Type B pancreatic cell (in vitro differentiated cells): ENCODE measurements around the gene FEV. TPM values are rescaled to one million over a fixed set of nuclear protein-coding genes. Genes with fewer than 3 reads are reported as not detected.

ENCODE experiments used
- DNase-seq: peaks from one replicate; pipeline ENCODE4 v3.0.0; 2021; ENCODE audit warnings: mixed read lengths; ENCODE audit not compliant: unreplicated experiment; ENCODE audit errors: extremely low spot score
- H3K27ac Mint-ChIP-seq: 2 replicates; pipeline ENCODE4 v1.8.0; 2021; ENCODE audit warnings: mild to moderate bottlenecking, mixed read lengths
- H3K27me3 Mint-ChIP-seq: 2 replicates; pipeline ENCODE4 v1.8.0; 2021; ENCODE audit warnings: mixed read lengths
- H3K36me3 Mint-ChIP-seq: 2 replicates; pipeline ENCODE4 v1.8.0; 2021; ENCODE audit warnings: mixed read lengths
- H3K4me1 Mint-ChIP-seq: one replicate; pipeline ENCODE4 v1.8.0; 2021; ENCODE audit warnings: mixed read lengths; ENCODE audit not compliant: unreplicated experiment
- H3K4me3 Mint-ChIP-seq: 2 replicates; pipeline ENCODE4 v1.8.0; 2021; ENCODE audit warnings: mild to moderate bottlenecking, mixed read lengths
- H3K9me3 Mint-ChIP-seq: 2 replicates; pipeline ENCODE4 v1.8.0; 2021; ENCODE audit warnings: mixed read lengths
- total RNA-seq: library from RNA; stranded (reverse); gene quantifications from 2 replicates; pipeline ENCODE4 v1.2.1, GENCODE V29; 2021; ENCODE audit warnings: low replicate concordance
- TF ChIP-seq, protein P1 (sequence below): fragments of 200-600 bp; sonication (generic); conservative IDR thresholded peaks from 2 replicates; pipeline ENCODE4 v1.5.0; 2021; ENCODE audit warnings: antibody characterized with exemption, mild to moderate bottlenecking

The FEV gene
- total RNA-seq, 1 donor from 2014 or later = 12.5 TPM

GRCh38 chr2:219024059-219024458 lies 39.1 kb upstream of the FEV start:
- DNase-seq = no peak
- Mint-ChIP-seq H3K9me3 (no peaks in the 10 kb centered on the region), H3K36me3 (no peaks in the 10 kb centered on the region)

DNA sequence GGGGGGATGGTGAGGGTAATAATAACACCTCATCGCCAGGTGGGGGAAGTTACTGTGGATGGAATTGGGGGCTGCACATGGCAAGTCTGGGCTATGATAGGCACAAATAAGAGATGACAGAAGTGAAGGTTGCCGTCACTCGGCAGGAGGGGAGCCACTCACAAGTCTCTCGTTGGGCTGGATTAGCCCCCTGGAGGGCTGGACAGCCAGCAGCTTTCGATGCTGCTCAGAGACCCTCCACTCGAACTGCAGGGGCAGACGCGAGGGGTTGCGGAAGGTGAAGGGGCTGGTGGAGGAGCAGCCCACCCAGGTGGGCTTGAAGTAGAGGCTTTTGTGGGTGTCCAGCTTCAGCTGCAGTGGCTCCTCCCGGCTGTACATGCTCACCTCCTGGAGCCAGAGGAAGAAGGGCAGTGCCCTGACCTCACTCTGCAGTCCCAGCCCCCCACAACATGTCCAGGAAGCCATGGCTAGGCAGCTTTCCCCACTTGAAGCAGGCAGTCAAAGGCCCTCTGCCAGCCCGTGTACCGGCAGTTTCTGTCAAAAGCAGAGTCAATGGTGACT lies 38.1 kb upstream of the FEV start:
- Mint-ChIP-seq H3K4me3 (no peak overlapping the region), H3K27me3 (peaks cover 50% of the 10 kb centered on the region), H3K36me3 (no peaks in the 10 kb centered on the region), H3K27ac (no peak overlapping the region), H3K9me3 (no peaks in the 10 kb centered on the region), H3K4me1 (no peaks in the 10 kb centered on the region)
- no peak for DNase-seq
- TF ChIP-seq, protein P1, sequence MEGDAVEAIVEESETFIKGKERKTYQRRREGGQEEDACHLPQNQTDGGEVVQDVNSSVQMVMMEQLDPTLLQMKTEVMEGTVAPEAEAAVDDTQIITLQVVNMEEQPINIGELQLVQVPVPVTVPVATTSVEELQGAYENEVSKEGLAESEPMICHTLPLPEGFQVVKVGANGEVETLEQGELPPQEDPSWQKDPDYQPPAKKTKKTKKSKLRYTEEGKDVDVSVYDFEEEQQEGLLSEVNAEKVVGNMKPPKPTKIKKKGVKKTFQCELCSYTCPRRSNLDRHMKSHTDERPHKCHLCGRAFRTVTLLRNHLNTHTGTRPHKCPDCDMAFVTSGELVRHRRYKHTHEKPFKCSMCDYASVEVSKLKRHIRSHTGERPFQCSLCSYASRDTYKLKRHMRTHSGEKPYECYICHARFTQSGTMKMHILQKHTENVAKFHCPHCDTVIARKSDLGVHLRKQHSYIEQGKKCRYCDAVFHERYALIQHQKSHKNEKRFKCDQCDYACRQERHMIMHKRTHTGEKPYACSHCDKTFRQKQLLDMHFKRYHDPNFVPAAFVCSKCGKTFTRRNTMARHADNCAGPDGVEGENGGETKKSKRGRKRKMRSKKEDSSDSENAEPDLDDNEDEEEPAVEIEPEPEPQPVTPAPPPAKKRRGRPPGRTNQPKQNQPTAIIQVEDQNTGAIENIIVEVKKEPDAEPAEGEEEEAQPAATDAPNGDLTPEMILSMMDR = no peak

More at GRCh38 chr2:219024059-219024458, 39.1 kb upstream of the FEV start:
- Mint-ChIP-seq H3K4me3 (no peak overlapping the region), H3K27me3 (peaks cover 45% of the 10 kb centered on the region), H3K27ac (no peak overlapping the region), H3K4me1 (no peaks in the 10 kb centered on the region)
- TF ChIP-seq, protein P1 = no peak

DNA sequence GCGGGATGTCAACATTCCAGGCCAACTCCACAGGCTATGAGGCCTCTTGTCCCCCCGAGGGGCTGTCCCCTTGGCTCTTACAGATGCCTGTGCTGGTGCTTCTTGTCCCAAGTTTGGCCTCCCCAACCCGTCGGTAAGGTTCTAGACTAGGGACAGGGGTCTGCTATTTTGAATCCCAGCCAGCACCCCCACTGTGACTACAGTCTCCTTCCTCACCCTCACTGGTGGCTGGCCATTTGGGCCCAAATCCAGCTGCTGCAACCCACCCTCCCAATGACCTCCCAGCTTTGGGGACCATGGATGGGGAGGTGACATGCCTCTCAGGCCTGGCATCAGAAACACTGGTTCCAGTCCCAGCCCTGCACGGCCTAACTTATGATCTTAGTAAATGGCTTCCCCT lies 37.6 kb upstream of the FEV start:
- Mint-ChIP-seq H3K4me1 (no peaks in the 10 kb centered on the region), H3K4me3 (no peak overlapping the region), H3K36me3 (no peaks in the 10 kb centered on the region), H3K27ac (no peak overlapping the region), H3K27me3 (peaks cover 49% of the 10 kb centered on the region), H3K9me3 (no peaks in the 10 kb centered on the region)
- no peak for DNase-seq
- TF ChIP-seq, protein P1 = no peak

GRCh38 chr2:219022041-219022440 lies 37.1 kb upstream of the FEV start:
- no peaks in the 10 kb centered on the region for H3K36me3 Mint-ChIP-seq
- DNase-seq = no peak
- no peaks in the 10 kb centered on the region for H3K9me3 Mint-ChIP-seq
- no peaks in the 10 kb centered on the region for H3K4me1 Mint-ChIP-seq
- H3K27ac Mint-ChIP-seq = no peak overlapping the region
- TF ChIP-seq, protein P1 = no peak
- H3K4me3 Mint-ChIP-seq = no peak overlapping the region
- H3K27me3 Mint-ChIP-seq = peaks cover 47% of the 10 kb centered on the region

DNA sequence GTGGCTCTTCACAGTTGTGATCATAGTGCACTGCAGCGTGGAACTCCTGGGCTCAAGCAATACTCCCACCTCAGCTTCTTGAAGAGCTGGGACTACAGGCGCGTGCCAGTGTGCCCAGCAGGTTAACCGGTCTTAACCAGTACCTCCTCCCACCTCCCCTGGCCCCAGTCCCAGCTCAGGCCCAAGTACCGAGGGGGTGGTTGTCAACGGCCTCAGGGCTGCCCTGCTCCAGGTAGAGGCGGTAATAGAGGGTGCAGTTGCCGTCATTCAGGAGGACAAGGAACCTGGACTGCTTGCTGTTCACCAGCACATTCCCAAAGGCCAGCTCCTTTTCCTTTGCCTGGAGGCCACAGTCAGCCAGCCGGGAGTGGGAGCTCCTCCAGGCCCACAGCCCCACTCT lies 36.6 kb upstream of the FEV start:
- Mint-ChIP-seq H3K36me3 (no peaks in the 10 kb centered on the region), H3K27ac (no peak overlapping the region), H3K4me3 (no peak overlapping the region), H3K27me3 (peaks cover 47% of the 10 kb centered on the region), H3K4me1 (no peaks in the 10 kb centered on the region), H3K9me3 (no peaks in the 10 kb centered on the region)
- DNase-seq = no peak
- TF ChIP-seq, protein P1 = no peak
